Measurements from ENCODE around the gene FBXO41.
A peak's percentile ranks its signal among the peaks of the same experiment; 100 is the strongest.

Gene FBXO41

DNA sequence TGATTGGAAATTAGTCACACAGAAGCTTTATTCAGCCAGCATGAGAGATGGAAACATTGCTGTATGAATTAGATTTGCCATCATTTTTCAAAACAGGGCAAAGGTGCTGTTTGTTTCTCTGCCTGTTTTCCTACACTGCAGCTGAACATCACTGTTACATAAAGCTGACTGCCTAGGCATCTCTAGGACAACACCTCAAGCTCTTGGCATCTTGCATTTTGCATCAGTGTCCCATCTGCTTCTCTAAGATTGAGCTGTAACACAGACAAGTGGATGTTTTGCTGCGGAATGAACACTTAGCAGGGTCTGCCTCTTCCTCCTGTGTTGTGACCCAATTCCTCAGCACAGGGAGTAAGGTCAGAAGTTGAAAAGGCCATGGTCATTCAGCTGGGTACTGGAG, 45.3 kb downstream of the FBXO41 start:
- no peak for DNase-seq

DNA sequence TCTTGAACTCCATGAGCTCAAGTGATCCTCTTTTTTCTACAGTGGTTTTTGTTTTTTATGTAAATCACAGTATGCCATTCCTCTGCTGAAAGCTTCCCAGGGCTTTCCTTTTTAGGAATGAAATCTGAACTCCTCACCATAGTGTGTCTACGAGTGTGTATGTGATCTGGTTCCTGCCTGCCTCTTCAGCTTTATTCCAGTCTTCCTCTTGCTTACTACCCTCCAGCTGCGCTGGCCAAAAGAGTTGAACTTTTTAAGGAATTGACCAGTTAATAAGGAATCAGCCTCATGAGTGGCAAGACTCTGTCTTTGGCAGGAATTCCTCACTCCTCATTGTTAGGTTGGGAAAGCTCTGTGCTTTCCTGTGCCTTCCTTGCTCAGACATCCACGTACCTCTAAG, 46.1 kb downstream of the FBXO41 start:
- no peak for DNase-seq

DNA sequence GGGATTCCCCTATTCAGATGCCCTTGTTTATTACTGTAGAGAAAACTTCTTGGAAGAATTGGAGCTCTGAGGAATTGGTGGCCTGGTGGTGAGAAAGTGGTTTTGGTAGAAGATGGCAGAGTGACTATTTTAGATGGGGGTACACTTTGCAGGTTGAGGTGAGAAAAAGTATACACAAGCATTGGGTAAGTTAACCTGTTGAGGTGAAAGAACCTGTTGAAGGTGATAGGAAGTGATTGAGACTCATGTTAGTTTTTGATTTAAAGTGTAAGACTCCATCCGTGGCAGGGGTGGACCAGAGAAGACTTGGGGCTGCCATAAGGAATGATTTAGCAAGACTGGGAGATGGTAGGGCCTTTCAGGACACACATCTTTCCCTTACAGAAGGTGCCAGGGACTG, 47.1 kb downstream of the FBXO41 start:
- DNase-seq, result no peak

DNA sequence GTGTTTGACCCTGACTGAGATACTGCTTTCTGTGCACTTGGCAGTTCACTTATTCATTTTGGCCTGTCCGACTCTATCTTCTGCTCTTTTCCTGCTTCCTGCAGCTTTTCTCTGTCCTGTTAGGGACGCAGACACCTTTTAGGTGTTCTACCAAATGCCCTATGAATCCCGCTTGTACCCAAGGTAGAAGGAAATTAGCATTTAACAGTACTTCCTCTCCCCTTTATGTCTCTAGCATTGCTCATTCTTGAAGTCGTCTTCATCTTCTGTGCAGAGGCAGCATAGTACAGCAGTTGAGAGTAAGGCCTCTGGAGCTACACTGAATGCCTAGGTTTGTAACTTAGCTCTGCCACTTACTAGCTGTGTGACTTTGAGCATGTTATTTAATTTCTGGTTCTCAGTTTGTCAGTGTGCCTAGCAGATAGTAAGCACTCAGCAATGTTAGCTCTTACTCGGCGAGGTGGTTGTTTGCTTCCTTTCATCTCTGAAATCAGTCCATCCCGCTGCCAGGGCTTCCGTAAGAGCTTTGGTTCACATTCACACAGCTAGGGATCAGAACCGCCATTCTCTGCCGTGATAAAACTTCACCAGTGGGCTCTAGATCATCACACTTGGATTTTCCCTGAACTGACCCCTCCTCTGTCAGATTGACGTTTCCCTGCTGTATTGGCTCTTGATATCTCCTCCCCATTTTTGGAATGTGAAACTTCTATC, 48.8 kb downstream of the FBXO41 start:
- no peak for DNase-seq

DNA sequence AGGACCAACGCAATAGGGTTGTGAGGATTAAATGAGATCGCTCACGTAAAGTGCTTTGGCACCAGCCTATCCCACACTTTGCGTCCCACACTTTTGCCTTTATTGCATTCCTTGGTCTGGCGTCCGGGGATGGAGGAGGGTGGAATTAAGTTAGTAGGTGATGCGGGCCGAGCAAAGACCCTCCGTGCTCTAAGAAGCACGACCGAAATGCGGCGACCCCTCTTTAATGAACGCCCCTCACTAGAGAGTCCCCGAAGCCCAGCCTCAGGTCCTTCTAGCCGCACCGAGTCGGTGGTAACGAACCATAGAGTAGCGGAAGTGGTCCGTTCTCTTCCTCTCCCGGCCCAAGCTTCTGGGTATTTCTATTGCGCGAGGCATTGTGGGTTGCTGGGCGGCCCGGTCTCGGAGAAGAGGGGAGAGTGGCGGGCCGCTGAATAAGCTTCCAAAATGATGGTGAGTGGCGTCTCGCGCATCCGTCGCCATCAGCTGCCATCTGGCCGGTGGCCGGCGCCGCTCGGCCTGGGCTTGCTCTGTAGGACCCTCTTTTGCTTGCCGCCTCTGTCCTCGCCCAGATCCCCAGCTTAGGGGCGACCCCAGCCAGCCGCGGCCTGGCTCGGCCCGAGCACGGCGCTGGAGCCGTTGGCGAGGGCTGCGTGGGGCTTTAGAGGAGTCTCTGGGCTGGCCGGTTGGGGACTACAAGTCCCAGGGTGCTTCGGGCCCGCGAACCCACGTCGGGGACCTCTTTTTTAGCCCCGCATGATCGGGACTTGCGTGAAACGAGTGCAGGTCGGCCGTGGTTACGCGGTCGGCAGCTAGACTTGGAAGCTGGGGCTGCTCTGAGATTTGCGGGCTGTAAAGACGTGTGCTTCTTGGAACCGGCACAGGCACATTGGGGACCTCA, 50.1 kb downstream of the FBXO41 start, which contains the start of gene CCT7:
Gene CCT7 (plus strand): TSS at position 377 of the 901 bp plus-strand sequence. CDS start 71 bp downstream, at position 448.
- peak; percentile 77 for DNase-seq

DNA sequence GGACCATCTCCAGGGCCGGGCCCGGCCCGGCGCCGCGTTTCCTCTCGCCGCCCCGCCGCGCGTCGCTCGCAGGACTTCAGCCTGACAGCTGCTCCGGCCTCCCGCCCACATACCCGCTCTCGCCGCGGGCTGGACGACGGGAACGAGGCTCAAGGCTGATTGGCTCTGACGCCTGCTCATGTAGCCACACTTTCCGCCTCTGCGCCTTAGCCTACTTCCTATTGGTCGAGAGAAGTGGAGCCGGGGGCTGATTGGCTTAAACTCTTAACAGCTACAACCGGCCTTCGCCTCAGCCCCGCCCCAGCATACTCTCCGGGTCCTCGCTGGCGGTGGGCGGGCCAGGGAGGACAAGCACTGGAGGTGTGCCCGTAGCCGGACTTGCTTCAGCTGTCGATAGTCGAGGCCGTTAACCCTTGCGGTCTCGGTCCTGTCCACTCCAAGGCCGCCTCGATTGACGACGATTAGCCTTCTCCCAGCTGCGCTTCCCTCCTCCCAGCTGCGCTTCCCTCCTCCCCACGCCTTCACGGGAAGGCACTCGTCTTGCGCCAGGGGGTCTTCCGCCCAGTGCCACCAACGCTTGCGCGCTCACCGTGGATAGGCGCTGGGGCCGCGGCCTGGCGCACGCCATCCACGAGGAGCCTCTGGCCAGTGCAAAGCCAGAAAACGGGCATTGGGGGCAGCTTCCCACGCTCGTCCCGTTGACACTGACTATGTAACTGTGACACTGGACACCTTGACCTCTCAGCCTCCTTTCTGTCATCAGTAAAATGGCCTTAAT, 50.9 kb downstream of the FBXO41 start, which contains the start of gene PRADC1:
Gene PRADC1 (minus strand): TSS at position 86 of the 778 bp plus-strand sequence. CDS start 79 bp downstream, at position 7.
- peak; percentile 89 for DNase-seq

DNA sequence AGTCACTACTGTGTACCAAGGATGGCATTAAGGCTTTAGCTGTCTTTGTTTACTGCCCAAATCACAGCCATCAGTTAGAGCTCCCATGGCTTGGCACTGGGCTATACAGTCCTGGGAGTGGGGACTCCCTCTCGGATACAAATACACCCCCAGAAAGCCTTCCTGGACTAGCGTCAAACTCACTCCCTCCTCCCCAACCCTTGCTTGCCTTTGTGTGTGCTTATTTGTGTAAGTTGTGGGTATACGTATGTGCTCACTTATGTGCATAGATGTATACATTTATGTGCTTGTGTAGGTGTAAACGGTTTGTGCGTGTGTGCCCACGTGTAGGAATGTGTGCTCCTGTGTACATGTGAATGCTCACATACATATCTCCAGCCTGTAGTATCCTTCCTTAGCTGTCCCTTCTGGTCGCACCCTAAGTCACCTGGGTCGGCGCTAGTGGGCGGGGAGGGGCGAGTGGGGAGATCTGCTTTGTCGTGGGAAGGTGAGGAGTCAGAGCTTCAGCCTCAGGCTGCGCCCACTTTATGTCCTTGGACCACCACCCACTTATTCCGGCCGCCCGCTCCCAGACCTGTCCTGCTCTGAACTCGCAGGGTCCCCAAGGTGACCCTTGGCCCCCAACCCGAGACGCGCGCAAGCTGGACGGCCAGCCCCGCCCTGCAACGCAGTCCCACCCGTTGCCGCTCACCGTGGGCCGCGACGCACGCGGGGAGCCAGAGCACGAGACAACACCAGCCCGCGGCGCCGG, 51.7 kb downstream of the FBXO41 start:
- no peak for DNase-seq

DNA sequence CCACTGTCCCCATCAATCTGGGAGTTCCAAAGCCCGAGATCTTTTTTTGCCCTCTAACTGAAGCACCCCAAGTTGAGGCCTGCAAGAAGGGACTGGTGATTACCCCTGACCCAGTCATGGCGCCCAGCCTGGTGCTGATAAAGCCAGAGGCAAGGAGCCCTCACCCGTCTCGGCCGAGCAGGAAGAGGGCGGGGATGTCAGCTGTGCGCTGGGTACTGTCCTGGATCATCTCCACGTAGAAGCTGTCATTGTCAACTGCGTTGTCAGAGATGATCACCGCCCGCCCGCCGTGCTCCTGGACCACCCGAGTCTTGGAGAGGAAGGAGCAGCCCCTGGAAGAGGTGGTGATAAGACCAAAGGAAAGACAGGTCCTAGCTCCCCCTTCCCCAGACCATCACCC, 55.6 kb downstream of the FBXO41 start:
- no peak for DNase-seq

DNA sequence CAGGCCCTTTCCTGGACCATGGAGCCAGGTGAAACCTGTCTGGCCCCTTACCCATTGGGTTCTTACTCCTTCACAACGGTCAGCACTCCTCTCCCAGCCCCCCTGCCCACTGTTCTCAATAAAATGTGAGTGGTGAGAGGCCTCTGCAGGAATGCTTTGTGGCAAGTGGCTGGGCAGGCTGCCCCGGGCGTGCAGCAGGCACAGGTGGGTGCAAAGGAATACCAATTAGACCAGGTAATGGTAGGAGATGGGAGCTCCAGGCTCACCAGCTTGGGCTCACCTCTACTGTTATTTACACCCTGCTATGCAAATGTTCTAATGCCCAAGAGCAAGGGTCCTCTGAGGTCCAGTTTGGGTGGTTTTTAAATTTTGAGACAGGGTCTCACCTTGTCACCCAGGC, 57.2 kb downstream of the FBXO41 start:
- DNase-seq, result no peak

DNA sequence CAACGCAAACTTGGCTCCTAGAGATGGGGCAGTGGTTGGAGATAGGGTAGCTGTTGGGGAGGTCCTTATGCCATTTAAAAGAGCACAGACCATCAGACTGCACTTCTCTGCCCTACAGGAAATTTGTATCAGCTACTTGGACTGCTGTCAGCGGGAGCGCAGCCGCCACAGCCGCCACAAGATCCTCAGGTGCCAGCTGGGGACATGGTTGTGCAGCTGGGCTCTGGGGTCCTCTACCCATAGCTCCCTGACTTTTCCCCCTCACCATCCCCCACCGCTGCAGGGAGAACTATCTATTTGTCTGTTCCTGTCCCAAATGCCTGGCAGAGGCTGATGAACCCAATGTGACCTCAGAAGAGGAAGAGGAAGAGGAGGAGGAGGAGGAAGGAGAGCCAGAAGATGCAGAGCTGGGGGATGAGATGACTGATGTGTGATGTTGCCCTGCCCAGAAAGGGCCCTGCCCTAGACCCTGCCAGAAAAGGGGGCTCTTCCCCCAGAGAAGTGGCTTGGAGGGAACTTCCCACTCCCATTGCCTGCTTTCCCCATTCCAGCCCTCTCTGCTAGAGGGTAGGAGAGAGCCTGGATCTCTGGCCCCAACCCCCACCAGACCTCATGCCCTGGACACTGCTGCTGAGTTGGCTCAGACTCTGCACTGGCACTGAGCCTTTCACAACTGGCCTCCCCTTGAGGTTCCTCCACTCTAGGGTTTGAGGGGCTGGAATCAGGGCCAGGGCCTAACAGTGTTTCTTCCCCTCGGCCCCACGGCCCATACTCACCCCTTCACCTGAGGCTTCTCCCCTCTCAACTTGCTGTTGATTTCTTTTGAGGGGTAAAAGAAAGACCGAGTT, 58.5 kb downstream of the FBXO41 start:
- DNase-seq, result no peak

DNA sequence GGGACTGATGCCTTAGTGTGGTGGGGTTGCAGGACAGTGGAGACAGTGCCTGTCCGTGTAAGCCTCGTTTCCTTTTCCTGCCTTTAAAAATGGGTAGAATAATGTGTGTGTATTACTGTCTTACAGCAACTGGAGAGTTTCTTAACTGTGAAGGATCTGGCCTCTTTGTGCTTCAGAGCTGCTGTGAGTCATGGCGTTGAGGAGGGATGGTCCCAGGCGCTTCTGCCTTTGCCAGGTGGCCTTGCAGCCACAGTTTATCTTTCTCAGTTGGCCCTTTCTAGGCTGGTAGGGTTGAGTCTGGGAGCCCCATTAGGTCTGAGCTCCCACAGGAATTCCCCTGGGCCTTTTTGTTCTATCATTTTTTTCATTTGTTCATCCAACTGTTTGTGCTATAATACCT, 60.5 kb downstream of the FBXO41 start:
- no peak for DNase-seq

DNA sequence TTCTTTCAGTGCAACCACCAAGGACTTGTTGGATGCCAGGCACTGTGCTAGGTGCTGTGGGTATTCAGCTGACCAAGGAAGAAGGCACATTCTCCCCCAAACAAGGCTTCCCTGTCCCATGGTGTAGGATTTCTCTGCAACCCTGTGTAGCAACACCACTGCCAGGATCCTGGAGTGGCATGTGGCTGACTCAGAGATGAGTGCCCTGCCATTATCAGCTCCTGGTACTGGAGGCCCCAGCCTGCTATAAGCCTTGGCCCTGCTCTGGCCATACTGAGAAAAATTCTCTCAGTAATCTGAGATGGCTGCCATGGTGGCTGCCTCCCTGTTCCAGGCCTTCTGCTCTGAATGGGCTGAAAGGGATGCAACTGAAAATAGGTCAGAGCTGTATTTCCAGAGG, 66.0 kb downstream of the FBXO41 start:
- DNase-seq, result no peak

DNA sequence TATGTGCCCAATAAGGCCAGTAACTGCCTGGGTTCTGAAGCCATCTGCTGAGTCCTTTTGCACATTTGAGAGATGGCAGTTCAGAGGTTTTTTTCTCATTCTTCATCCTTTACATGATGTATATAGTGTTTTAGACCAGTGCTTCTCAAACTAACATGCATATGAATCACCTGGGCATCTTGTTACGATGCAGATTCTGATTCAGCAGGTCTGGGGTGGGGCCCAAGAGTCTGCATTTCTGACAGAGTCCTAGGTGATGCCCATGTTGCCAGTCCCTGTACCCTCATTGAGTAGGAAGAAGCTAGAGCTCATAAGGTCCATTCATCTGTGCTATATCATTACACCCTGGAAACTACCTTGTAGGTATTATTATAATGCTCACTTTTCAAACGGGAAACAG, 66.5 kb downstream of the FBXO41 start:
- no peak for DNase-seq

DNA sequence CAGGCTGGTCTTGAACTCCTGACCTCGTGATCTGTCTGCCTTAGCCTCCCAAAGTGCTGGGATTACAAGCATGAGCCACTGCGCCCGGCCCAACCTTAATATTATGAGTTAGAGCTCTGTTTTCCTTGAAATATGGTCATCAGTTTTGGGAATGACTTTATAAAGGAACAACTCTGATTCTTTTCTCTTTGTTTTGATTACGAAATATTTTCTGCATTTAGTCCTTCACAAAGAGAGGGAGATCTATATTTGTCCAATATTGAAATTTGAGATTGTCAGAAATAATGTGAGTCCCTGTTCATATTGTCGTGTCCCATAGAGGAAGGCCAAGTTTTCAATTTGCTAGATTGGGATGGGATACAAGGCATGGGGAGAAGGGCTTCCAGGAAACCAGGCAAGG, 67.1 kb downstream of the FBXO41 start:
- DNase-seq, result no peak

DNA sequence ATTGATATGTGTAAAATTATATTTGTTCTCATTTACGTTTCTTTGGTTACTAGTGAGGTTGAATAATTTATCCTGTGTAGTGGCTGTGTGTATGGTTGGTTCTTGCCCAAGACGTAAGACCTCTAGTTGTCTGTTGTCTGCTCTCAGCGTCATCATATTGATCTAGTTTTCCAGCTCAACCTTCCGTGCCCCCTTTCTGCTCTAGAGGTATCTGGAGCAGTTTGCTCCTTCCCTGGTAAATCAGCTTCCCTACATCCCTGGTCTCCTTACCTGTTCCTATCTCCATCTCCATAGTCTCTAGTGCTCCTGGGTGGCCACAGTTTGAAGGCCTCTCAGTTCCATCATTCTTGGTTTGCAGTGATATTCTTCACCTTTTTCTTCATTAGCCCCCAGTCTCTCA, 69.0 kb downstream of the FBXO41 start:
- no peak for DNase-seq

DNA sequence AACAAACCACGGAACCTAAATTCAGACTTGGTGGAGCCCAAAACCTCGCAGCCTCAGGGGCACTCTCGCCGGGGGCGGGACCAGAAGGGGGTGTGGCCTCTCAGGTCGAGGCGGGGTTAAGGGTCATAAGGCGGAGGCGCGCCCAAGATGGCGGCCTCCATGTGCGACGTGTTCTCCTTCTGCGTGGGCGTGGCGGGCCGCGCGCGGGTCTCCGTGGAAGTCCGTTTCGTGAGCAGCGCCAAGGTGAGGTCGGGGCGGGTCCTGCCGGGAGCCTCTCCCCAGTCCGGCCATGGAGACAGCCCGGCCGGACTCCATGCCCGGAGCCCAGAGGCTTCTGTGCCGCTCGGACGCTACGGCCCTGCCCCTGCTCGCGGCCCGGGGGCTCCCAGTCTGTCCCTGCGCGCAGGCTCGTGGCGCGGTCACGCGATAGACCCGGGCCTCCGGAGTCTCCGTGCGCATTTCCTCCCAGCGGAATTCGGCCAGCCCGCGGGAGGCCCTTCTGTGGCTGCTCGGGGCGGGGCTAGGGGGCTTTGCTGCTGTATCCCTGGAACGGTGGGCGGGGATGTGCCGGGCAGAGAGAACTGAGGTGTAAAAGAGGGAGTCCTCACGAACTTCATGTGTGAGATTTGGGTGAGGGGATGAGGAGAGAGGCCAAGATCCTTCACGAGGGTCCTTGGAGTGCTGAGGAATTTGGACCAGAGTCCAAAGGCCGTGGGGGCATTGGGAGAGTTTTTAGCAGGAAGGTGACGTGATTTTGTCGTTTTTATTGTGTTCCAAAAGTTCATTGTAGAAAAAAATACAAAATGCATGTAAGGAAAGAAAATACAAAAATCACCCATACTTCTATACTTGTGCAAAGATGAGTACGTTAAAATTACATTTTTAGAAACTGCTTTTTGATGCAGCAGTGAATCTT, 69.9 kb downstream of the FBXO41 start, which contains the start of gene SMYD5:
Gene SMYD5 (plus strand): TSS at position 126 of the 916 bp plus-strand sequence. CDS start 22 bp downstream, at position 148.
- peak; percentile 87 for DNase-seq

DNA sequence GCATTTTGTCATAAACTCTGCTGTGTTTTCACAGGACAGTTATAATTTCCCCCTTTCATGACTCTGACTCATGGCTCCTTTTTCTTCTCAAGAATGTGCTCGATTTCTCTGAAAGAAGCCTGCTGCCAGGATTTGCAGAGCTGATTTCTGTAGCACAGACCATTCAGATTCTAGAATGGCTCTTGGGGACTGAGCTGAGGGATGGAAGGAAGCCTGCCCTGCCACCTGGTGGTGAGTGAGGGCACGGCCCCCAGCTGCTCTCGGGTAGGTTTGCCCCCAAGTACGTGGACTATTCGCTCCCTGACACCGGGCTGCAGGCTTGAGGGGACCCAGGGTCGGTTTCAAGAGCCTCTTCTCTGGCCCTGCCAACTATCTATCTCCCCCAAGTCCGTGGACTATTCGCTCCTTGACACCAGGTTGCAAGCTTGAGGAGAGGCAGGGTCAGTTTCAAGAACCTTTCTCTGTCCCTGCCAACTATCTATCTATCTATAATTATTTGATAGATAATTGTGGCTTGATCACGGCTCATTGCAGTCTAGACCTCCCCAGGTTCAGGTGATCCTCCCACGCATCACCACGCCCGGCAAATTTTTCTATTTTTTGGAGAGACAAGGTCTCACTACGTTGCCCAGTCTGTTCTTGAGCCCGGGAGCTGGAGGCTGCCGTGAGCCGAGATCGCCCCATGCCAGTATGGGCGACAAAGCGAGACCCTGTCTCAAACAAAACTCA, 71.7 kb downstream of the FBXO41 start:
- DNase-seq, result peak; percentile 58

DNA sequence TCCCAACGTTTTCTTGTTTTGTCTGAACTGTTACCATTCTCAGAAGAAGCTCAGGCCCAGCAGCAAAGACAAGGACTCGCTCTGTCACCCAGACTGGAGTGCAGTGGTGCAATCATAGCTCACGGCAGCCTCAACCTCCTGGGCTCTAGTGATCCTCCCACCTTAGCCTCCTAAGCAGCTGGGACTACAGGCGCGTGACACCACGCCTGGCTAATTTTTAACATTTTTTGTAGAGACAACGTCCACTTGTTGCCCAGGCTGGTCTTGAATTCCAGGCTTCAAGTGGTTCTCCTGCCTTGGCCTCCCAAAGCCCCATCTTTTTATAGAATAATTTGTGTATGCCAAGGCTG, 72.2 kb downstream of the FBXO41 start:
- no peak for DNase-seq

DNA sequence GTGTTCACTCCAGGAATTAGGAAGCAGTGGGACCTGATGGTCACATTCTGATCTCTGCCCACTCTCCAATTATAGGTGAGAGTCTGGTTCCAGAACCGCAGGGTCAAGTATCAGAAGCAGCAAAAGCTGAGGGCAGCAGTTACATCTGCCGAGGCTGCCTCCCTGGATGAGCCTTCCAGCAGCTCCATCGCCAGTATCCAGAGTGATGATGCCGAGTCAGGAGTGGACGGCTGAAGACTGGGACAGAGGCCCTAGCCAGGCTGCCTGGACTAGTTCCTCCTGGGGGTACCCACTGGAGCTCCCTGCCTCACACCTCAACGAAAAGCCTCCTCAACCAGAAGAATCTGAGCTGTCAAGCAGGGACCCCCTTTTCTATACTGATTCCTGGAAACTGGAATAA, 73.6 kb downstream of the FBXO41 start:
- DNase-seq, result no peak

DNA sequence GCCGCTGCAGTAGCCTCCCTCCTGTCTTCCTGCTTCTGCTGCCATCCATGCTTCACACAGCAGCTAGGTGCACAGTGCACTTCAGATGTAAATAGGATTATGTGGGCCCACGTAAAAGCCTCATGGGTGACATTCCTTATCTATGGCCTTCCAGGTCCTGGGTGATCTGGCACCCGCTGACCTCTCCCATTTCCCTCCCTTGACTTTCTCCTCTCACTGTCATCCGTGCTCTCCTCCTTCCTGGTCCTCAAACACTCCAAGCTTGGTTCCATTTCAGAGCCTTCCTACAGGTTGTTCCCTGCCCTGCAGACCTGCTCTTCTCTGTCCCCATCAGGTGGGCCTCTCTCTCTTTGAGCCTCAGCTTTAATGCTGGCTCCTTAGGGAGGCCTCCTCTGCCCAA, 74.3 kb downstream of the FBXO41 start:
- DNase-seq, result no peak

Data from activated CD4-positive, alpha-beta T cell treated with anti-CD3 and anti-CD28 coated beads for 1 hour (primary cell).